Measurements from ENCODE around the gene ENO3. TPM values are rescaled to one million over a fixed set of nuclear protein-coding genes. Genes with fewer than 3 reads are reported as not detected.

The ENO3 gene
- total RNA-seq, 1 experiment from 2014 or later, result 12.3 TPM

DNA sequence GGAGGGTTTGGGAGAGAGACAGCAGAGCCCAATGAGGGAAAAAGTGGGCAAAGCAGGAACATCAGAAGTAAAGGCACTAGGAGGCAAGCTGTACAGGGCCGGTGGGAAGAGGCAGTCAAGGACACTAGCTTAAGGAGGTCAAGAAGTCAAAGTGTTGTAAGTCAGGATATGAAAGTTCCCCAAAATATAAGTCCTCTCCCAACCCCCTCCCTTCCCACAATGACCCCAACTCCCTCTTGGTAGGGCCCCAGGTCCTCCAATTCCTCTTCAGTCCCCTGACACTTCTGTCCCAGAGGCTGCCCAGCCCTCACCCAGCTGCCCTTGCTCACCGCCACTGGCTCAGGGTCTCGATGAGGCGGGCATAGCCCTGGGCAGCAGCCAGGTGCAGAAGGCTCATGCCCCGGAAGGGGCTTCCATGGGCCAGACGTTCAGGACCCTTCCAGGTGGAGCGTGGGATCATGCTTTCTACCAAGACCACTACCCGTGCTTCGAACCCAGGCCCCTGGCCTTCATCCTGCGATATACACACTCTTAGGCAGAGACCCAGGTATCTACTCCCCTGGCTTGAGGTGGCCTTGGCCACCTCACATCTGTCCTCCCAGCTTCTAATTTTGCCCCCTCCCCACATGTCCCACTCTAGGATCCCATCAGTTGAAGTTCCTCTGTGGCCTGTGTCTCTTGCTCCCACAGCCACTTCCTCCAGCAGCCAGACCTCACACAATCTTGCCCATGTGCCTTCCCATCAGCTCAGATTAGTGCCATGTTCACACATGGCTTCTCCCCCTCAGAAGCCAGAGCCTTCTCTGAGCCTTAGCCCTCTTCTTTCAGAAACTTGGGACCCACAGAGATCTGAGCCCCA lies 22.6 kb downstream of the ENO3 start:
- CTCF ChIA-PET, result no interaction called here
- no TSS peak for BruUV-seq (replicated peaks)
- Mint-ChIP-seq H3K4me1 (ENCODE audit: low read depth, unreplicated experiment) (no peaks in the 10 kb centered on the region), H3K9me3 (ENCODE audit: low read depth, unreplicated experiment) (no peaks in the 10 kb centered on the region), H3K4me3 (ENCODE audit: low read depth, unreplicated experiment) (no peak overlapping the region), H3K36me3 (ENCODE audit: insufficient read depth, unreplicated experiment) (peaks cover 19% of the 10 kb centered on the region), H3K27me3 (ENCODE audit: unreplicated experiment) (no peaks in the 10 kb centered on the region), H3K27ac (ENCODE audit: unreplicated experiment) (no peak overlapping the region)
- DNase-seq, result no peak
- TF ChIP-seq, protein P1, sequence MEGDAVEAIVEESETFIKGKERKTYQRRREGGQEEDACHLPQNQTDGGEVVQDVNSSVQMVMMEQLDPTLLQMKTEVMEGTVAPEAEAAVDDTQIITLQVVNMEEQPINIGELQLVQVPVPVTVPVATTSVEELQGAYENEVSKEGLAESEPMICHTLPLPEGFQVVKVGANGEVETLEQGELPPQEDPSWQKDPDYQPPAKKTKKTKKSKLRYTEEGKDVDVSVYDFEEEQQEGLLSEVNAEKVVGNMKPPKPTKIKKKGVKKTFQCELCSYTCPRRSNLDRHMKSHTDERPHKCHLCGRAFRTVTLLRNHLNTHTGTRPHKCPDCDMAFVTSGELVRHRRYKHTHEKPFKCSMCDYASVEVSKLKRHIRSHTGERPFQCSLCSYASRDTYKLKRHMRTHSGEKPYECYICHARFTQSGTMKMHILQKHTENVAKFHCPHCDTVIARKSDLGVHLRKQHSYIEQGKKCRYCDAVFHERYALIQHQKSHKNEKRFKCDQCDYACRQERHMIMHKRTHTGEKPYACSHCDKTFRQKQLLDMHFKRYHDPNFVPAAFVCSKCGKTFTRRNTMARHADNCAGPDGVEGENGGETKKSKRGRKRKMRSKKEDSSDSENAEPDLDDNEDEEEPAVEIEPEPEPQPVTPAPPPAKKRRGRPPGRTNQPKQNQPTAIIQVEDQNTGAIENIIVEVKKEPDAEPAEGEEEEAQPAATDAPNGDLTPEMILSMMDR (IDR thresholded peaks at IDR 0.05; ENCODE audit: unreplicated experiment), result no peak
- intact Hi-C loops (cut with micrococcal nuclease; ENCODE audit: unreplicated experiment), result no loop called here

GRCh38 chr17:4974115-4974670 lies 23.3 kb downstream of the ENO3 start:
- Mint-ChIP-seq H3K36me3 (ENCODE audit: insufficient read depth, unreplicated experiment) (peaks cover 19% of the 10 kb centered on the region), H3K4me1 (ENCODE audit: low read depth, unreplicated experiment) (no peaks in the 10 kb centered on the region), H3K27ac (ENCODE audit: unreplicated experiment) (no peak overlapping the region), H3K4me3 (ENCODE audit: low read depth, unreplicated experiment) (no peak overlapping the region), H3K9me3 (ENCODE audit: low read depth, unreplicated experiment) (no peaks in the 10 kb centered on the region), H3K27me3 (ENCODE audit: unreplicated experiment) (no peaks in the 10 kb centered on the region)
- TF ChIP-seq, protein P1 (IDR thresholded peaks at IDR 0.05; ENCODE audit: unreplicated experiment), result no peak
- intact Hi-C loops (cut with micrococcal nuclease; ENCODE audit: unreplicated experiment), result no loop called here
- no TSS peak for BruUV-seq (replicated peaks)
- no peak for DNase-seq
- CTCF ChIA-PET, result no interaction called here

- no peak overlapping the region for H3K27ac Mint-ChIP-seq (ENCODE audit: unreplicated experiment)
- DNase-seq, result no peak
- intact Hi-C loops (cut with micrococcal nuclease; ENCODE audit: unreplicated experiment), result no loop called here
- TF ChIP-seq, protein P1 (IDR thresholded peaks at IDR 0.05; ENCODE audit: unreplicated experiment), result no peak
- peaks cover 14% of the 10 kb centered on the region for H3K36me3 Mint-ChIP-seq (ENCODE audit: insufficient read depth, unreplicated experiment)
- CTCF ChIA-PET, result no interaction called here
- no peaks in the 10 kb centered on the region for H3K27me3 Mint-ChIP-seq (ENCODE audit: unreplicated experiment)
- BruUV-seq (replicated peaks), result no TSS peak
- no peak overlapping the region for H3K4me3 Mint-ChIP-seq (ENCODE audit: low read depth, unreplicated experiment)
- no peaks in the 10 kb centered on the region for H3K4me1 Mint-ChIP-seq (ENCODE audit: low read depth, unreplicated experiment)
- H3K9me3 Mint-ChIP-seq (ENCODE audit: low read depth, unreplicated experiment), result no peaks in the 10 kb centered on the region
These were observed 27.8 kb downstream of the ENO3 start for GRCh38 chr17:4978726-4979125.

- intact Hi-C loops (cut with micrococcal nuclease; ENCODE audit: unreplicated experiment), result loop anchor here (10.0 kb wide), 1 partner anchor 66 kb away; no protein-coding TSS in a partner anchor
- peak; percentile 43 for DNase-seq
- CTCF ChIA-PET, result interaction anchor here (0.8 to 1.3 kb wide), 2 partner anchors 14 to 72 kb away, joined by 3 to 4 read pairs; partner anchors contain the start of gene SPAG7
- no peak overlapping the region for H3K27ac Mint-ChIP-seq (ENCODE audit: unreplicated experiment)
- TF ChIP-seq, protein P1 (IDR thresholded peaks at IDR 0.05; ENCODE audit: unreplicated experiment), result peak; percentile 46
- peaks cover 5% of the 10 kb centered on the region for H3K36me3 Mint-ChIP-seq (ENCODE audit: insufficient read depth, unreplicated experiment)
- no peaks in the 10 kb centered on the region for H3K9me3 Mint-ChIP-seq (ENCODE audit: low read depth, unreplicated experiment)
- no TSS peak for BruUV-seq (replicated peaks)
- H3K4me1 Mint-ChIP-seq (ENCODE audit: low read depth, unreplicated experiment), result peaks cover 3% of the 10 kb centered on the region
- no peaks in the 10 kb centered on the region for H3K27me3 Mint-ChIP-seq (ENCODE audit: unreplicated experiment)
- H3K4me3 Mint-ChIP-seq (ENCODE audit: low read depth, unreplicated experiment), result no peak overlapping the region
These were observed 29.8 kb downstream of the ENO3 start for GRCh38 chr17:4980644-4981216.

Data from Calu3 (cell line).